OCI-LY1 (cell line): ENCODE measurements around the gene IKBKG.

Experiments
- CTCF ChIP-seq: fragments of 200-600 bp; sonication (generic), shearing (Covaris generic); IDR thresholded peaks from 2 replicates; pipeline ENCODE4 v1.5.1; 2017; ENCODE audit warnings: mild to moderate bottlenecking, antibody characterized with exemption, low read length, moderate library complexity, mixed read lengths
- EZH2 ChIP-seq: fragments of 200-600 bp; sonication (generic), shearing (Covaris generic); IDR thresholded peaks from 2 replicates; pipeline ENCODE4 v1.8.0; 2017; ENCODE audit warnings: borderline replicate concordance, mixed run types, mild to moderate bottlenecking, antibody characterized with exemption, low read length, moderate library complexity, mixed read lengths

GRCh38 chrX:154602226-154602625 lies 54.8 kb downstream of the IKBKG start:
- TF ChIP-seq CTCF (no peak), EZH2 (no peak)
